Measurements from ENCODE around the gene CCDC6.

CCDC6 gene

GRCh38 chr10:59906417-59907202 is at the start of gene CCDC6 (continued):
- TF ChIP-seq ZNF2 (tag by site-specific recombination; IDR thresholded peaks at IDR 0.05) (peak; percentile 68), ZNF274 (IDR thresholded peaks at IDR 0.05; ENCODE audit: low read length) (no peak), ZNF274 (tag by site-specific recombination; IDR thresholded peaks at IDR 0.05; ENCODE audit: borderline replicate concordance) (no peak), ZNF701 (tag by site-specific recombination; IDR thresholded peaks at IDR 0.05) (no peak), AEBP2 (tag by site-specific recombination; IDR thresholded peaks at IDR 0.05; ENCODE audit: borderline replicate concordance) (no peak), ZNF18 (tag by site-specific recombination; IDR thresholded peaks at IDR 0.05) (no peak), ZNF362 (tag by site-specific recombination; IDR thresholded peaks at IDR 0.05) (no peak), ZNF324 (tag by site-specific recombination; IDR thresholded peaks at IDR 0.05) (peak; percentile 62; the same call in 1 of the 2 replicates), ZNF518A (tag by site-specific recombination; conservative IDR thresholded peaks at IDR 0.05; ENCODE audit: low read depth) (peak; percentile 49), REST (tag by site-specific recombination; IDR thresholded peaks at IDR 0.05) (peak; percentile 90; the same call in 1 of the 2 replicates), HOXD13 (CRISPR knock-in tag; IDR thresholded peaks at IDR 0.05; ENCODE audit: borderline replicate concordance) (no peak), ZNF660 (tag by site-specific recombination; IDR thresholded peaks at IDR 0.05) (peak; percentile 77; the same call in 1 of the 2 replicates), PRDM4 (tag by site-specific recombination; IDR thresholded peaks at IDR 0.05) (0 out of 2 replicates have a peak, but pooled peaks have one; percentile 8), IKZF3 (tag by site-specific recombination; IDR thresholded peaks at IDR 0.05) (peak; percentile 63), ZNF214 (tag by site-specific recombination; IDR thresholded peaks at IDR 0.05; ENCODE audit: borderline replicate concordance) (no peak), ZBTB1 (tag by site-specific recombination; IDR thresholded peaks at IDR 0.05) (peak; percentile 49; the same call in 1 of the 2 replicates), ZNF549 (tag by site-specific recombination; IDR thresholded peaks at IDR 0.05) (no peak)
